ENCODE measurements around the gene OTUB2. TPM values are rescaled to one million over a fixed set of nuclear protein-coding genes. Genes with fewer than 3 reads are reported as not detected.

The OTUB2 gene
- total and polyA plus RNA-seq, 2 experiments from 2014 or later = 2.7 to 2.8 TPM

GRCh38 chr14:94077823-94078222, 51.7 kb downstream of the OTUB2 start:
- WGBS (ENCODE audit: low lambda C conversion rate, missing lambda C conversion rate) = 95% methylated on average over 5 of the region's 5 CpGs
- no peaks in the 10 kb centered on the region for H3K36me3 ChIP-seq (replicated peaks; ENCODE audit: insufficient read depth, low read depth)
- DNase-seq (ENCODE audit: low spot score) = no peak
- H4K20me1 ChIP-seq (ENCODE audit: insufficient read depth, poor library complexity, severe bottlenecking) = peaks cover 41% of the 10 kb centered on the region
- H3K79me2 ChIP-seq = peaks cover 91% of the 10 kb centered on the region
- no peak for TF ChIP-seq CTCF (IDR thresholded peaks at IDR 0.05; ENCODE audit: poor library complexity)
- no peak for TF ChIP-seq EZH2phosphoT487 (IDR thresholded peaks at IDR 0.05; ENCODE audit: low read depth, severe bottlenecking, unreplicated experiment)
- no peak for TF ChIP-seq EZH2 (IDR thresholded peaks at IDR 0.05; ENCODE audit: borderline replicate concordance)
- peak overlapping the region; percentile 90 for H3K4me2 ChIP-seq
- no peak overlapping the region for H3K4me3 ChIP-seq
- no peaks in the 10 kb centered on the region for H3K9me3 ChIP-seq (ENCODE audit: low read depth)
- no peak overlapping the region for H2AFZ ChIP-seq
- no peaks in the 10 kb centered on the region for H3K9me2 ChIP-seq (replicated peaks; ENCODE audit: insufficient read depth)
- H3K4me1 ChIP-seq (ENCODE audit: insufficient read depth) = peaks cover 27% of the 10 kb centered on the region
- H3K27me3 ChIP-seq = no peaks in the 10 kb centered on the region
- no peak overlapping the region for H3K27ac ChIP-seq

- TF ChIP-seq EZH2 (IDR thresholded peaks at IDR 0.05; ENCODE audit: borderline replicate concordance) (no peak), EZH2phosphoT487 (IDR thresholded peaks at IDR 0.05; ENCODE audit: low read depth, severe bottlenecking, unreplicated experiment) (no peak), CTCF (IDR thresholded peaks at IDR 0.05; ENCODE audit: poor library complexity) (no peak)
- peak overlapping the region; percentile 58 for H2AFZ ChIP-seq
- no peaks in the 10 kb centered on the region for H3K27me3 ChIP-seq
- 10% methylated on average over 15 of the region's 15 CpGs for WGBS (ENCODE audit: low lambda C conversion rate, missing lambda C conversion rate)
- H4K20me1 ChIP-seq (ENCODE audit: insufficient read depth, poor library complexity, severe bottlenecking) = peaks cover 38% of the 10 kb centered on the region
- peaks cover 33% of the 10 kb centered on the region for H3K4me1 ChIP-seq (ENCODE audit: insufficient read depth)
- no peak for DNase-seq (ENCODE audit: low spot score)
- H3K36me3 ChIP-seq (replicated peaks; ENCODE audit: insufficient read depth, low read depth) = no peaks in the 10 kb centered on the region
- H3K4me3 ChIP-seq = peak overlapping the region; percentile 94
- H3K79me2 ChIP-seq = peaks cover 81% of the 10 kb centered on the region
- H3K4me2 ChIP-seq = peak overlapping the region; percentile 90
- H3K27ac ChIP-seq = peak overlapping the region; percentile 96
- no peaks in the 10 kb centered on the region for H3K9me2 ChIP-seq (replicated peaks; ENCODE audit: insufficient read depth)
- no peaks in the 10 kb centered on the region for H3K9me3 ChIP-seq (ENCODE audit: low read depth)
Observed at GRCh38 chr14:94079891-94080620, 53.9 kb downstream of the OTUB2 start.

- WGBS (ENCODE audit: low lambda C conversion rate, missing lambda C conversion rate) = under 1% methylated on average over 71 of the region's 77 CpGs
- H3K27me3 ChIP-seq = no peaks in the 10 kb centered on the region
- peak within 1 kb of the TSS; percentile 94 for H3K4me3 ChIP-seq
- no peaks in the 10 kb centered on the region for H3K9me2 ChIP-seq (replicated peaks; ENCODE audit: insufficient read depth)
- H3K4me2 ChIP-seq = peak within 1 kb of the TSS; percentile 90
- peaks cover 36% of the 10 kb centered on the region for H4K20me1 ChIP-seq (ENCODE audit: insufficient read depth, poor library complexity, severe bottlenecking)
- no peaks in the 10 kb centered on the region for H3K9me3 ChIP-seq (ENCODE audit: low read depth)
- peak; percentile 97 for DNase-seq (ENCODE audit: low spot score)
- H3K79me2 ChIP-seq = peaks cover 76% of the 10 kb centered on the region
- H3K4me1 ChIP-seq (ENCODE audit: insufficient read depth) = peaks cover 33% of the 10 kb centered on the region
- peak within 1 kb of the TSS; percentile 96 for H3K27ac ChIP-seq
- H2AFZ ChIP-seq = peak within 1 kb of the TSS; percentile 80
- no peaks in the 10 kb centered on the region for H3K36me3 ChIP-seq (replicated peaks; ENCODE audit: insufficient read depth, low read depth)
- TF ChIP-seq EZH2 (IDR thresholded peaks at IDR 0.05; ENCODE audit: borderline replicate concordance) (no peak), EZH2phosphoT487 (IDR thresholded peaks at IDR 0.05; ENCODE audit: low read depth, severe bottlenecking, unreplicated experiment) (no peak), CTCF (IDR thresholded peaks at IDR 0.05; ENCODE audit: poor library complexity) (no peak)
Observed at GRCh38 chr14:94080621-94081385, 54.7 kb downstream of the OTUB2 start, which contains the start of the genes DDX24 and IFI27L1. DDX24 (minus strand) TSS chr14:94081202; CDS start chr14:94079742, 1,460 bp downstream. IFI27L1 (plus strand) TSS chr14:94081310; CDS start chr14:94096938, 15,628 bp downstream.
